Right lobe of liver (tissue), 4 donors: ENCODE results near the gene EIF4H.

Experiments used
- POLR2A ChIP-seq: fragments of 450-650 bp; IDR thresholded peaks from one replicate; pipeline ENCODE4 v1.6.1; 2017; ENCODE audit warnings: antibody characterized with exemption, mild to moderate bottlenecking
- TF ChIP-seq, protein P1 (sequence below), 4 donors: fragments of 200-600 bp in 3 of 4; fragments of 450-650 bp in 1 of 4; IDR thresholded peaks; one replicate each; pipeline versions ENCODE4 v1.5.1 to v1.8.0; 2016 to 2022; ENCODE audit warnings: antibody characterized with exemption in 4 of 4, mild to moderate bottlenecking in 2 of 4
- donor health status: DM: no; HTN: no; CAD: no.
- donor health status: DM: no; HTN: no; CAD: no.
- donor health status: DM: no; HTN: yes; CAD: no.

DNA sequence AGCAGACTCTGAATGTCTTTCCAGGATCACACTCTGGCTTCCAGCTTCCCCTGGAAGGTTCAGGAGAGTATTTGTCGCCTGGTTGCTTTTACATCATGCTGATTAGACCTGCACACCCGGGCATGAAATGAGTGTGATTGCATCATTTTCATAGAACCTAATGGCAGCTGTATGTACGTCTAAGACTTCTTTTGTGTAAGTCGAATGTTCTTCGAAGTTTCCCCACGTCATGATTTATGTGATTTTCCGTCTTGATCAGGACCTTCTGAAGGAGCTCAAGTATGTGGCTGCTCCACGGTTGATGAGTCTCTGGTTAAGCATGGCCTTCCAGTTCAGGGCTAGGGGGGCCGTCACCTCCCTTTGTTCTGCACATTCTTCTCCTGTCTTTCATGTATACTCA, 4.5 kb downstream of the EIF4H start:
- TF ChIP-seq, protein P1, sequence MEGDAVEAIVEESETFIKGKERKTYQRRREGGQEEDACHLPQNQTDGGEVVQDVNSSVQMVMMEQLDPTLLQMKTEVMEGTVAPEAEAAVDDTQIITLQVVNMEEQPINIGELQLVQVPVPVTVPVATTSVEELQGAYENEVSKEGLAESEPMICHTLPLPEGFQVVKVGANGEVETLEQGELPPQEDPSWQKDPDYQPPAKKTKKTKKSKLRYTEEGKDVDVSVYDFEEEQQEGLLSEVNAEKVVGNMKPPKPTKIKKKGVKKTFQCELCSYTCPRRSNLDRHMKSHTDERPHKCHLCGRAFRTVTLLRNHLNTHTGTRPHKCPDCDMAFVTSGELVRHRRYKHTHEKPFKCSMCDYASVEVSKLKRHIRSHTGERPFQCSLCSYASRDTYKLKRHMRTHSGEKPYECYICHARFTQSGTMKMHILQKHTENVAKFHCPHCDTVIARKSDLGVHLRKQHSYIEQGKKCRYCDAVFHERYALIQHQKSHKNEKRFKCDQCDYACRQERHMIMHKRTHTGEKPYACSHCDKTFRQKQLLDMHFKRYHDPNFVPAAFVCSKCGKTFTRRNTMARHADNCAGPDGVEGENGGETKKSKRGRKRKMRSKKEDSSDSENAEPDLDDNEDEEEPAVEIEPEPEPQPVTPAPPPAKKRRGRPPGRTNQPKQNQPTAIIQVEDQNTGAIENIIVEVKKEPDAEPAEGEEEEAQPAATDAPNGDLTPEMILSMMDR (IDR thresholded peaks at IDR 0.05) = no peak
- no peak for TF ChIP-seq POLR2A
